ENCODE data around the gene KIF1A.

Gene KIF1A

GRCh38 chr2:240749516-240749915 is 70.5 kb downstream of the KIF1A start:
- TF ChIP-seq TEAD4 (IDR thresholded peaks at IDR 0.05) (no peak), EGR1 (IDR thresholded peaks at IDR 0.05) (no peak), TAF1 (IDR thresholded peaks at IDR 0.05; ENCODE audit: low read depth) (no peak), CEBPB (IDR thresholded peaks at IDR 0.05) (no peak), CREB1 (IDR thresholded peaks at IDR 0.05; ENCODE audit: low read depth) (no peak), FOXM1 (IDR thresholded peaks at IDR 0.05; ENCODE audit: borderline replicate concordance, low read depth) (no peak), NFIC (IDR thresholded peaks at IDR 0.05) (no peak), ZBTB7A (IDR thresholded peaks at IDR 0.05; ENCODE audit: low read depth) (no peak), REST (IDR thresholded peaks at IDR 0.05; ENCODE audit: low read depth) (no peak), RAD21 (IDR thresholded peaks at IDR 0.05; ENCODE audit: low read depth) (no peak), YY1 (IDR thresholded peaks at IDR 0.05; ENCODE audit: low read depth) (no peak), TCF12 (IDR thresholded peaks at IDR 0.05; ENCODE audit: low read depth) (no peak), EP300 (IDR thresholded peaks at IDR 0.05; ENCODE audit: borderline replicate concordance) (no peak)
- TF ChIP-seq, protein P1, sequence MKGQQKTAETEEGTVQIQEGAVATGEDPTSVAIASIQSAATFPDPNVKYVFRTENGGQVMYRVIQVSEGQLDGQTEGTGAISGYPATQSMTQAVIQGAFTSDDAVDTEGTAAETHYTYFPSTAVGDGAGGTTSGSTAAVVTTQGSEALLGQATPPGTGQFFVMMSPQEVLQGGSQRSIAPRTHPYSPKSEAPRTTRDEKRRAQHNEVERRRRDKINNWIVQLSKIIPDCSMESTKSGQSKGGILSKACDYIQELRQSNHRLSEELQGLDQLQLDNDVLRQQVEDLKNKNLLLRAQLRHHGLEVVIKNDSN (IDR thresholded peaks at IDR 0.05): no peak
- TF ChIP-seq, protein P2, sequence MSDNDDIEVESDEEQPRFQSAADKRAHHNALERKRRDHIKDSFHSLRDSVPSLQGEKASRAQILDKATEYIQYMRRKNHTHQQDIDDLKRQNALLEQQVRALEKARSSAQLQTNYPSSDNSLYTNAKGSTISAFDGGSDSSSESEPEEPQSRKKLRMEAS (IDR thresholded peaks at IDR 0.05): no peak

DNA sequence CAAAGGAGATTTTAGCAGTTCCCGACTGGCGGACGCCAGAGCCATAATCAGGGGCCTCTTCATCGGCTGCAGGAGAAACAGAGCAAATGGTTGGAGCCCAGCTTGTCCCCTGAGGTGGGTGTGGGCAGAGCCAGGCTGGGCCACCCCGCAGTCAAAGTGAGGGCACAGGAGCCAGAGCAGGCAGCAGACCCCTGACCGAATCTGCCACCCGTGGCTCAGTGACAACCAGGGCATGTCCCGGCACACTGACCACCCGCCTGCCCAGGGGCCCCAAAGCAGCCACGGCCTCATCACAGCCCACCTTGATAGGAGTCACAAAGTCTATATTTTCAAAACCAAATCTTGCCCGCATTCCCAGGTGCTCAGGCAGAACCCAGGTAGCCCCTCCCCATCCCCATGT is 72.8 kb downstream of the KIF1A start:
- no peak for TF ChIP-seq REST (IDR thresholded peaks at IDR 0.05; ENCODE audit: low read depth)
- TF ChIP-seq EP300 (IDR thresholded peaks at IDR 0.05; ENCODE audit: borderline replicate concordance): no peak
- TF ChIP-seq, protein P1 (IDR thresholded peaks at IDR 0.05): no peak
- no peak for TF ChIP-seq YY1 (IDR thresholded peaks at IDR 0.05; ENCODE audit: low read depth)
- TF ChIP-seq RAD21 (IDR thresholded peaks at IDR 0.05; ENCODE audit: low read depth): no peak
- TF ChIP-seq CEBPB (IDR thresholded peaks at IDR 0.05): no peak
- no peak for TF ChIP-seq TAF1 (IDR thresholded peaks at IDR 0.05; ENCODE audit: low read depth)
- no peak for TF ChIP-seq ZBTB7A (IDR thresholded peaks at IDR 0.05; ENCODE audit: low read depth)
- TF ChIP-seq NFIC (IDR thresholded peaks at IDR 0.05): no peak
- TF ChIP-seq, protein P2 (IDR thresholded peaks at IDR 0.05): no peak
- no peak for TF ChIP-seq TEAD4 (IDR thresholded peaks at IDR 0.05)
- TF ChIP-seq EGR1 (IDR thresholded peaks at IDR 0.05): no peak
- TF ChIP-seq CREB1 (IDR thresholded peaks at IDR 0.05; ENCODE audit: low read depth): no peak
- no peak for TF ChIP-seq TCF12 (IDR thresholded peaks at IDR 0.05; ENCODE audit: low read depth)

- TF ChIP-seq RAD21 (IDR thresholded peaks at IDR 0.05; ENCODE audit: low read depth): no peak
- TF ChIP-seq TAF1 (IDR thresholded peaks at IDR 0.05; ENCODE audit: low read depth): no peak
- no peak for TF ChIP-seq FOXM1 (IDR thresholded peaks at IDR 0.05; ENCODE audit: borderline replicate concordance, low read depth)
- TF ChIP-seq EP300 (IDR thresholded peaks at IDR 0.05; ENCODE audit: borderline replicate concordance): no peak
- TF ChIP-seq, protein P2 (IDR thresholded peaks at IDR 0.05): no peak
- TF ChIP-seq EGR1 (IDR thresholded peaks at IDR 0.05): no peak
- TF ChIP-seq, protein P1 (IDR thresholded peaks at IDR 0.05): no peak
- TF ChIP-seq CEBPB (IDR thresholded peaks at IDR 0.05): no peak
- TF ChIP-seq TEAD4 (IDR thresholded peaks at IDR 0.05): no peak
- no peak for TF ChIP-seq NFIC (IDR thresholded peaks at IDR 0.05)
- TF ChIP-seq CREB1 (IDR thresholded peaks at IDR 0.05; ENCODE audit: low read depth): no peak
- TF ChIP-seq ZBTB7A (IDR thresholded peaks at IDR 0.05; ENCODE audit: low read depth): no peak
- no peak for TF ChIP-seq TCF12 (IDR thresholded peaks at IDR 0.05; ENCODE audit: low read depth)
- TF ChIP-seq YY1 (IDR thresholded peaks at IDR 0.05; ENCODE audit: low read depth): no peak
- TF ChIP-seq REST (IDR thresholded peaks at IDR 0.05; ENCODE audit: low read depth): no peak
Observed at GRCh38 chr2:240746671-240747070, 73.3 kb downstream of the KIF1A start.

Data from Ishikawa (cell line).